ENCODE results near the gene GDPD5.

Gene GDPD5

GRCh38 chr11:75553889-75554257, 28.1 kb upstream of the GDPD5 start:
- Histone ChIP-seq H4K20me1 (ENCODE audit: insufficient read depth, low read length) (no peaks in the 10 kb centered on the region), H3K79me2 (ENCODE audit: insufficient read depth, low read length) (no peaks in the 10 kb centered on the region), H3K9me3 (ENCODE audit: insufficient read depth, low read length, severe bottlenecking) (peaks cover 5% of the 10 kb centered on the region), H3K4me3 (ENCODE audit: low read depth in 1 of 2, low read length in 2 of 2) (no peak overlapping the region), H3K36me3 (ENCODE audit: insufficient read depth, low read length) (no peaks in the 10 kb centered on the region), H2AFZ (ENCODE audit: low read depth, low read length) (no peak overlapping the region), H3K27ac (ENCODE audit: low read length) (no peak overlapping the region), H3K9ac (ENCODE audit: low read depth, low read length) (no peak overlapping the region), H3K4me2 (ENCODE audit: insufficient read depth, low read length) (no peak overlapping the region), H3K27me3 (ENCODE audit: insufficient read depth, low read length, poor library complexity) (peaks cover 8% of the 10 kb centered on the region), H3K4me1 (ENCODE audit: insufficient read depth, low read length) (no peaks in the 10 kb centered on the region)
- TF ChIP-seq CTCF (IDR thresholded peaks at IDR 0.05; ENCODE audit: borderline replicate concordance, extremely low read depth, low read length, poor library complexity, severe bottlenecking) (no peak), EZH2 (IDR thresholded peaks at IDR 0.05; ENCODE audit: borderline replicate concordance, low read depth, low read length, severe bottlenecking) (no peak)
- DNase-seq, result no peak
- ATAC-seq (ENCODE audit: insufficient read depth, low read depth), result no peak

GRCh38 chr11:75553182-75553581, 27.4 kb upstream of the GDPD5 start:
- no peak overlapping the region for H3K27ac ChIP-seq (ENCODE audit: low read length)
- no peaks in the 10 kb centered on the region for H3K36me3 ChIP-seq (ENCODE audit: insufficient read depth, low read length)
- DNase-seq (no peak), ATAC-seq (ENCODE audit: insufficient read depth, low read depth) (no peak)
- H3K4me1 ChIP-seq (ENCODE audit: insufficient read depth, low read length), result no peaks in the 10 kb centered on the region
- H3K27me3 ChIP-seq (ENCODE audit: insufficient read depth, low read length, poor library complexity), result peaks cover 8% of the 10 kb centered on the region
- TF ChIP-seq CTCF (IDR thresholded peaks at IDR 0.05; ENCODE audit: borderline replicate concordance, extremely low read depth, low read length, poor library complexity, severe bottlenecking) (no peak), EZH2 (IDR thresholded peaks at IDR 0.05; ENCODE audit: borderline replicate concordance, low read depth, low read length, severe bottlenecking) (no peak)
- H3K79me2 ChIP-seq (ENCODE audit: insufficient read depth, low read length), result no peaks in the 10 kb centered on the region
- H3K9ac ChIP-seq (ENCODE audit: low read depth, low read length), result no peak overlapping the region
- peaks cover 6% of the 10 kb centered on the region for H3K9me3 ChIP-seq (ENCODE audit: insufficient read depth, low read length, severe bottlenecking)
- no peak overlapping the region for H3K4me3 ChIP-seq (ENCODE audit: low read depth in 1 of 2, low read length in 2 of 2)
- no peaks in the 10 kb centered on the region for H4K20me1 ChIP-seq (ENCODE audit: insufficient read depth, low read length)
- no peak overlapping the region for H3K4me2 ChIP-seq (ENCODE audit: insufficient read depth, low read length)
- no peak overlapping the region for H2AFZ ChIP-seq (ENCODE audit: low read depth, low read length)

- Histone ChIP-seq H3K9ac (ENCODE audit: low read depth, low read length) (no peak overlapping the region), H3K27ac (ENCODE audit: low read length) (no peak overlapping the region), H3K27me3 (ENCODE audit: insufficient read depth, low read length, poor library complexity) (peaks cover 10% of the 10 kb centered on the region), H3K4me2 (ENCODE audit: insufficient read depth, low read length) (no peak overlapping the region), H4K20me1 (ENCODE audit: insufficient read depth, low read length) (no peaks in the 10 kb centered on the region; the same call in 1 of the 2 replicates), H3K36me3 (ENCODE audit: insufficient read depth, low read length) (no peaks in the 10 kb centered on the region), H3K4me1 (ENCODE audit: insufficient read depth, low read length) (no peaks in the 10 kb centered on the region), H2AFZ (ENCODE audit: low read depth, low read length) (no peak overlapping the region), H3K9me3 (ENCODE audit: insufficient read depth, low read length, severe bottlenecking) (peaks cover 6% of the 10 kb centered on the region), H3K4me3 (ENCODE audit: low read depth in 1 of 2, low read length in 2 of 2) (no peak overlapping the region), H3K79me2 (ENCODE audit: insufficient read depth, low read length) (no peaks in the 10 kb centered on the region)
- TF ChIP-seq EZH2 (IDR thresholded peaks at IDR 0.05; ENCODE audit: borderline replicate concordance, low read depth, low read length, severe bottlenecking) (no peak), CTCF (IDR thresholded peaks at IDR 0.05; ENCODE audit: borderline replicate concordance, extremely low read depth, low read length, poor library complexity, severe bottlenecking) (no peak)
- ATAC-seq (ENCODE audit: insufficient read depth, low read depth) (peak; percentile 79), DNase-seq (no peak)
Measured at GRCh38 chr11:75549370-75549958, 23.7 kb upstream of the GDPD5 start.
